ENCODE measurements around the gene NGEF.

The NGEF gene

DNA sequence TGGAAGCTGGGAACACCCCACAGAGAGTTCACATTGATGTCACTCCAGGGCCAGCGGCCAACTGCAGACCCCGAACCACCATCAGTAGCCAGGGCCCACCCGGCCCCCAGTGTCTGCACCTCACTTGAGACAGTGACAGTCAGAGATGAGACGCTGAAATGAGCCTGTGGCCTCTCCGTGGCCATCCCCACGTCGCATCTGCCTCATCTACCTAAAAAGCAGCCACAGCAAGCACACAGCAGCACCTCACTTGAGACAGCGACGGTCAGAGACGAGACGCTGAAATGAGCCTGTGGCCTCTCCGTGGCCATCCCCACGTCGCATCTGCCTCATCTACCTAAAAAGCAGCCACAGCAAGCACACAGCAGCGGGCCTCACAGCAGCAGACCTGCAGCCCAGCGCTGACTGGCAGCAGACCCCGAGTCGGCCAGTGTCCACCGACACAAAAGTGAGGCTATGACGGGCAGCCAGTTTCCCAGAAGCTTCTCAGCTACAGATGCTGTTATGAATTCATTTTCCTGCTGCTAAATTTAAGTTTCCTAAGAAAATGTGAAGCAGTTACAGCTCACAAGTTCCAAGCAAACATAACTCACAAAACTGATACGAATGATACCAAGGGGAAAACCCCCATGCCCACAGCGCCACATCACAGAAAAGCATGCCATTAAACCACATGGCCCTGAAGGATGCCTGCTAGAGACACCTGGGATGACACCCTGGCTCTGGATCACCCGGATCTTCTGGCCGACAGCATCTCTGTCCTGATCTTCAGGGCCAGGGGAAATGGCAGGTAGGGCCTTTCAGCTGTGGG, 115.3 kb downstream of the NGEF start:
- DNase-seq (ENCODE audit: low spot score): no peak

DNA sequence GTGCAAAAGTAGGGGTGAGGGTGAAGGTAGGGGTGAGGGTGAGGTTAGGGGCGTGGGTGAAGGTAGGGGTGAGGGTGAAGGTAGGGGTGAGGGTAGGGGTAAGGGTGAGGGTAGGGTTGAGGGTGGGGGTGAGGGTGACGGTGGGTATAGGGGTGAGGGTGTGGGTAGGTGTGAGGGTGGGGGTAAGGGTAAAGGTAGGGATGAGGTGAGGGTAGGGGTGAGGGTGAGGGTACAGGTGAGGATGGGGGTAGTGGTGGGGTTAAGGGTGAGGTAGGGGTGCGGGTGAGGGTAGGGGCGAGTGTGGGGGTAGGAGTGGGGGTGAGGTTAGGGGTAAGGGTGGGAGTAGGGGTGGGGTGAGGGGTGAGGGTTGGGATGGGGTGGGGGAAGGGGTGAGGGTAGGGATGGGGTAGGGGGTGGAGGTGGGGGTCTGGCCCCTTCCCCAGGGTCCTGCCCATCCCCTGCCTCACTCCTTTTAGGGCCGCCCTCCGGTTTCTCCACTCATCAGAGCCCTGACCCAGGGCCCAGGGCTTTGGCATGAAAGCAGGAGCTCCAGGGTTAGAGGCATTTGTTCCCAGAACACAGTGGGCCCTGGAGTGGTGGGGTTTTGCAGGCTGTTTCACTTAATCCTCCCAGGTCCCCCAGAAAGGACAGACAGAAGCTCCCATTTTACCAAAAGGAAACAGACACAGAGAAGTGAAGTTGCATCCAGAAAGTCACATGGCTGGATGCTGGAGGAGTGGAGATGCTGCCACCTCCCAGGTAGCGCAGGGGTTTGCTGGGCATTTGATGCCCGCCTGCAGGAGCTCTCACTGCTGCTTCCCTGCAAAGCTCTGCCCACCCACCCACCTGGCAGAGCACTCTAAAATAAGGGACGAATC, 116.1 kb downstream of the NGEF start:
- DNase-seq (ENCODE audit: low spot score): no peak

GRCh38 chr2:232896111-232896510, 116.9 kb downstream of the NGEF start:
- DNase-seq (ENCODE audit: low spot score): no peak

GRCh38 chr2:232894746-232895145, 118.3 kb downstream of the NGEF start:
- DNase-seq (ENCODE audit: low spot score): no peak

- DNase-seq (ENCODE audit: low spot score): no peak
Measured at GRCh38 chr2:232894251-232894650, 118.8 kb downstream of the NGEF start.

DNA sequence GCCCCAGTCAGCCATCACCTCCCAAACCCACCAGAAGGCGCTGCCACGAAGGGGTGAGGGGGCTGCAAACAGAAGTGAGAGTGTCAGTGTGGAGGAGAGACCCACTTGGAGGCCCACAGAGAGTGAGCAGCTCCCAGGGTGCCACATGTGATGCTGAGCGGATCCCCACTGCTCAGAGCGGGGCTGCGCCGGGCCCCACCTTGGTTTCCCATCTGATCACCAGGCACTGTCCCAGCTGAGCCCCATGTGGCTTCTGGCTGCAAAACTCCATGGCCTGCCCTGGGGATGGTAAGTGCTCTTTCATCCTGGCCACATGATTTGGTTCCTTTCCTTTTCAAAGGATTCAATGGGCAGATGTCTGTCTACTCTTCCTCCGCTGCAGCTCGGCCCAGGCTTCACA, 119.2 kb downstream of the NGEF start:
- no peak for DNase-seq (ENCODE audit: low spot score)

GRCh38 chr2:232892843-232893242, 120.2 kb downstream of the NGEF start:
- no peak for DNase-seq (ENCODE audit: low spot score)

DNA sequence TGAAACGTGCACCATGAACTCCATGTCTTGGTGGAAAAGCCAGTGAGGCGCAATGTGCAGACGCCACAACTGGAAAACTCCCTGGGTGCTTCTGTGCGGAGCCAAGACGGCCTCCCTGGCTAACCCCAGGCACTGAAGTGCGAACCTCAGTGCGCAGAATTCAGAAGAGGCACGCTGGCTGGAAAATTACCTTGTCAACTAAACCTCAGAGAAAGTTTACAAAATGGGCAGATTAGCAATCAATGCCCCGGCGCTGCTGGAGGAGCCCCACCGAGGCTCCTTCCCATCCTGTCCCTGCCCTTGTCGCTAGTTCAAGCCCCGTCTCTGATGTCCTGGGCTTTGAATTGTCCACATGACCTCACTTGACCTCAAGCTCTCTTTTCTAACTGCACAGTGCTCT, 120.8 kb downstream of the NGEF start:
- no peak for DNase-seq (ENCODE audit: low spot score)

GRCh38 chr2:232891621-232892071, 121.4 kb downstream of the NGEF start:
- peak; percentile 54 for DNase-seq (ENCODE audit: low spot score)

DNA sequence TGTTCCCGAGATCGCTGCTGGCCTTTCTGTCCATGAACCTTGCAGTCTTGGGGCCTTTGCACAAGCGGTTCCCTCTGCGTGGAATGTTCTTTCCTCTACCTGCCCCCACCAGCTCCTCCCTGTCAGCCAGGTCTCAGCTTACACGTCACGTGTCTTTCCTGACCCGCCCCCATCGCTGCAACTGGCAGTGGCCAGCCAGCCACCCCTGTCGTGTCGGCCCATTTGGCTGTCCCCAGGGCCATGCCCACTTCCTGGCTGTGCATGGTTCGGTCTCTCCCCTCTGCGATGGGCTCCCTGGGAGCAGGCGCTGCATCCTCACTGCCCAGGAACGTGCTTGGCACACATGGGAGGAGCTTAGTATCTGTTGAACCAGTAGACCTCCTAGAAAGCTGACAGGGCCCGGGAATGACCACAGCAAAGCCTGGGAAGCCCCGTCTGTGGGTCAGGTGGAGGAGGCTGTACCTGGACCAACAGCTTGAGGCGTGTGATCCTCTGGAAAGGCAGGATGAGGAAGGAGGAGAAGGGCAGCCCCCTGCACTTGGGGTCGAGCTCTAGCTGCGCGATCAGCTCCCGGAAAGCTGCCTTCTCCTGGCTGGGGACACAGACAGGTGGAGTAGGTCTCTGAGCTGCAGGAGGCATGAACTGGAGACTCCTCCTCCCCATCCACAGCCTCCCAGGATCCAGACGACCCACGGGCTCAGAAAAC, 122.0 kb downstream of the NGEF start:
- no peak for DNase-seq (ENCODE audit: low spot score)

GRCh38 chr2:232890536-232890895, 122.5 kb downstream of the NGEF start:
- DNase-seq (ENCODE audit: low spot score): no peak

DNA sequence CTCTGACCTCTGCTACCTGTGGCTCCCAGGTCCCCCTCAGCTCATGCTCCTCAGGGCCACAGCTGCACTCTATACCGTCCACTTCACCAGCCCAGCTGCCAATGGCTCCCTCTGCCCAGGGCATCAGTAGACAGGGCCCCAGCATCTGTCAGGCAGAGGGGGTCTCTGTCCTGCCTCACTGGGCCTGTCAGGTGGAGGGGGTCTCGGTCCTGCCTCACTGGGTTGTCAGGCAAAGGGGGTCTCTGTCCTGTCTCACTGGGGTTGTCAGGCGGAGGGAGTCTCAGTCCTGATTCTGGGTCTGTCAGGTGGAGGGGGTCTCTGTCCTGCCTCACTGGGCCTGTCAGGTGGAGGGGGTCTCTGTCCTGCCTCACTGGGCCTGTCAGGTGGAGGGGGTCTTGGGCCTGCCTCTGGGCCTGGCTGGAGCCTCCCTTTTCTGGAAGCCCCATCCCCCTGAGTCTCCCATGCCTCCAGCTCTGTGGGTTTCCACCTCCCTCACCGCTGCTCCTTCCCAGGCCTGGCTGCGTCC, 123.1 kb downstream of the NGEF start:
- DNase-seq (ENCODE audit: low spot score): no peak

DNA sequence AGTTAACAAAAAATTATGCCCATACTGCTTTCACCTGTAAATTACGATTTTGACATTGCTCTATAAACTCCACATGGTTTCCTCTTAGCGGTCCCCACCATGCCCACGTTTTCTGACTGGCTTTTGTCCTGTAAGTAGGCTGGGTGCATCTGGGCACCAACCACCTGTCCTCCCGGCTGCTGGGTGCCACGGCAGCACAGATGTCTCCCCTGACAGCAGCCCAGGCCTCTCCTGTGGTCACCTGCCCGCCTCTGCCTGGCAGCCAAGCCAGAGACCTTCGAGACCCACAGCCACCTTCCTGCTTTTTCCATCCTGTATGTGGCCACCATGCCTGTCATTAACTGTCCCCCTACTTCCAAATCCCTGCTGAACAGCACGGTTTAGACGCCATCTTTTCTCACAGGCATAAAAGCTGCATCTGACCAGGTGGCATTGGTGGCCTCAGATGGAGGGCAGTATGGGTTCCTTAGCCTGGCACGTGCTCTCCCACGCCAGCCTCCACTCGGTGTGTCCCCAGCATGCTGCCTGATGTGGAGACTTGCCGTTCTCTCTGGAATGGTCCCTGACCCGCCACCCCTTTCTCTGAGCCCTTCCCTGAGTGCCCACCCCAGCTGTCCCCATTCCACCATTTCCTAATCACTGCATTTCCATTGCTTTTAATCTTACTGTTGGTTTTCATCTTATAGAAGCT, 124.1 kb downstream of the NGEF start:
- DNase-seq (ENCODE audit: low spot score): no peak

DNA sequence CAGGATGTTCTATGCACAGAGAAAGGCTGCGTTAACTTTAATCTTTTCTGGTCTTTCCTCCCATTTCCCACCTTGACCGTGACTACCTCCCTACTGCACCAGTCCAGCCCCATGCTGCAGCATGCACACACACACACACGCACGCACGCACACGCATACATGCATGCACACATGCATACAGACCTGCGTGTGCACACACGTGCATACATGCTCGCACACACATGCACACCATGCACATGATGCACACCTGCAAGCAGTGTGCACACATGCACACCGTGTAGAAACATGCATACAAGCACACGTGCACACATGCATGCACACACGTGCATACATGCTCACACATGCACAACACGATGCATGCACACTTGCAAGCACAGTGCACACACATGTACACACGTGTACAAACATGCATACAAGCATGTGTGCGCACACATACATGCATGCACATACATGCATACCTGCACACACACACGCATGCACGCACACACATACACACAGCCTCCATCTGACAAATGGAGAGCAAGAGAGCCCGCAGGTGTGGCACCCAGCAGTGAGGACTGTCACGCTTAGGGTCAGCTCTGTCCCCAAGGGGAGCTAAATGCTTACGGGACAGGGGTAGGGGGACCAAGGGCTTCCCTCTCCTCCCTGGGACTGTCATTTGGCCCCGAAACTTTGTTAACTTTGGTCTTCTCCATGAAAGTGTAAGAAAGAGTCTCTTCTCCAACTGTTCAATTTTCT, 124.8 kb downstream of the NGEF start:
- DNase-seq (ENCODE audit: low spot score): no peak

DNA sequence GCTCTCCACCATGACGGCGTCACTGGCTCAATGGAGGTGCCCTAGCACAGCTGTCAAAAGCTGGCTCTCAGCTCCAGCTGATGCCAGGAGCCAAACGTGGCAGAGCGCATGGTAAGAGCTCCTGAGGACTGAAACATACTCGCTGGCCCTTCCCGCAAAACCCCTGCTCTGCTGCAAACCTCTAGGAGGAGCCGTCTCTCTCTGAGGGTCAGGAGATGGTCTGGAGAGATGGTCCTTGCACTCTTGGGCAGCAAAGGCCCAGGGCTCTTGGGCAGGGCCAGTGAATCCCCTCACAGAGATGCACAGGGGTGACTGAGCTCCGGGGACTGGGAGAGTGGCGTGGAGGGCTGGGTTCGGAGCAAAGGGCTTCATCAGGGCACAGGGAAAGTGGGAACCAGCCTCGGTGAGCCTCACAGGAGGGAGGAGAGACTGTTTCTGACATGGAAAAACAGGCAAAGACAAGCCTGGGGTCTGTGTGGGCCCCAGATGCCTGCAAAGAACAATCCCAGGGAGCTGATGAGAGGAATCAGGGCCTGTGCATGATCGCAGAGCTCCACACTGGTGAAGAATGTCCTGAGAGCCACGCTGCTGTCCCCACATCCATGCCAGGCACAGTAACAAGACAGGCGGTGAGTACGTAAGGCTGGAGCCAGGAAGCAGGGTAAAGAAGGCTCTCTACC, 125.7 kb downstream of the NGEF start:
- no peak for DNase-seq (ENCODE audit: low spot score)

- DNase-seq (ENCODE audit: low spot score): no peak
Measured at GRCh38 chr2:232886632-232887031, 126.4 kb downstream of the NGEF start.

DNA sequence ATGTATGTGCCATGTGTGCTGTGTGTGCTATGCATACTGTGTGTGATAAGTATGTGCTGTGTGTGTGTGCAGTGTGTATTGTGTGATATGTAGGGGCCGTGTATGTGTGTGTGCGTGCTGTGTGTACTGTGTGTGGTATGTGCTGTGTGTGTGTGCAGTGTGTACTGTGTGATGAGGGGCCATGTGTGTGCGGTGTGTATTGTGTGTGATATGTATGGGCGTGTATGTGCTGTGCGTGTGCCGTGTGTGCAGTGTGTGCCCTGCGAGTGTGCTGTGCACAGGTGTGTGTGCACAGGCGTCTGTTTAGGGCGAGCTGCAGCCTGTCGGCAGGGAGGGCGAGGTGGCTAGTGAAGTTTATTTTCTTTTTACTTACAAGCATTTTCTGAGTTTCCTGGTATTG, 126.9 kb downstream of the NGEF start:
- no peak for DNase-seq (ENCODE audit: low spot score)

- no peak for DNase-seq (ENCODE audit: low spot score)
Measured at GRCh38 chr2:232885264-232885961, 127.6 kb downstream of the NGEF start.

GRCh38 chr2:232884549-232885263, 128.3 kb downstream of the NGEF start:
- DNase-seq (ENCODE audit: low spot score): no peak

Data from AG08395 (cell line).